Spleen (tissue), 7 donors: ENCODE measurements around the gene CCDC107.
A peak's percentile ranks its signal among the peaks of the same experiment; 100 is the strongest.

Experiments used
- POLR2AphosphoS5 ChIP-seq, 3 donors: sonication (generic); formaldehyde crosslinking; IDR thresholded peaks; one replicate each; pipeline ENCODE4 v1.5.1; 2017; ENCODE audit warnings: antibody characterized with exemption in 3 of 3
- TF ChIP-seq, protein P1 (sequence below), 11 experiments: fragments of 200-600 bp in 7 of 11; fragments of 450-650 bp in 4 of 11; sonication (generic) in 4 of 11; IDR thresholded peaks in 8 of 11; conservative IDR thresholded peaks in 3 of 11; 1 replicate in 7 of 11; 2 replicates in 4 of 11; pipeline versions ENCODE4 v1.4.0 to v1.8.0; 2016 to 2021; ENCODE audit warnings: antibody characterized with exemption in 11 of 11, inconsistent platforms in 4 of 11, mild to moderate bottlenecking in 1 of 11
- donor health status: DM: no; HTN: no; CAD: no; lungs with moderate emphysema.
- donor health status: DM: no; HTN: no; CAD: no.
- donor health status: DM: no; HTN: no; CAD: no.

DNA sequence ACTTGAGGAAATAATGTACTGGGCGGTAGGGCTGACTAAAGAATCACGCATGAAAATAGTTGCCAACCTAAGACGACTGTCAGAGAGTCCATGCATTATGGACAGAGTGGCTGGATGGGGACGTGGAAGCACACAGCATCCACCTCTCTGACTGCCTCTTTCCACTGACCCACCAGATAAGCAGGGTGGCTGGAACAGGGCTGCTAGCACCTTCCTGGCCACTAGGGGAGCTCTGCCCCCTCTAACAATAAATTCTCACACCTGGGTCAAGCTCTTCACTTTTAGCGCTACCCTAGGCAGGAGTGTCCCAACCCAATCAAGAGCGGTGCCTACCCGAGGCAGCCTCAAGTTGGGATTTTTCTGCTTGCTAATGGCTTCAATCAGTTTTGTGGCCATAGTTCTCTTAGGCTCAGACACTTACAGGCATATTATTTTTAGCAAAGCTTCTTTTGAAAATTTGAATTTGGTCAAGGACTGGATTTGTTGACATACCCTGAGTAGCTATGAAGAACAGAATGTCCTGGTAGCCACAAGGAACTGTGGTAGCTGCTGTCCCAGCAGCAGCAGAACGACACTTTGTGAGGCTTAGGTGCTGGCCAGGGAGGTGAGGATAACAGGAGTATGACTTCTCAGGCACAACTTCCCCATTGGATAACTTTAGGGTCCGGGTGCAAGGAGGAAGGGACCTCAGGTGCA is 38.6 kb downstream of the CCDC107 start:
- TF ChIP-seq, protein P1, sequence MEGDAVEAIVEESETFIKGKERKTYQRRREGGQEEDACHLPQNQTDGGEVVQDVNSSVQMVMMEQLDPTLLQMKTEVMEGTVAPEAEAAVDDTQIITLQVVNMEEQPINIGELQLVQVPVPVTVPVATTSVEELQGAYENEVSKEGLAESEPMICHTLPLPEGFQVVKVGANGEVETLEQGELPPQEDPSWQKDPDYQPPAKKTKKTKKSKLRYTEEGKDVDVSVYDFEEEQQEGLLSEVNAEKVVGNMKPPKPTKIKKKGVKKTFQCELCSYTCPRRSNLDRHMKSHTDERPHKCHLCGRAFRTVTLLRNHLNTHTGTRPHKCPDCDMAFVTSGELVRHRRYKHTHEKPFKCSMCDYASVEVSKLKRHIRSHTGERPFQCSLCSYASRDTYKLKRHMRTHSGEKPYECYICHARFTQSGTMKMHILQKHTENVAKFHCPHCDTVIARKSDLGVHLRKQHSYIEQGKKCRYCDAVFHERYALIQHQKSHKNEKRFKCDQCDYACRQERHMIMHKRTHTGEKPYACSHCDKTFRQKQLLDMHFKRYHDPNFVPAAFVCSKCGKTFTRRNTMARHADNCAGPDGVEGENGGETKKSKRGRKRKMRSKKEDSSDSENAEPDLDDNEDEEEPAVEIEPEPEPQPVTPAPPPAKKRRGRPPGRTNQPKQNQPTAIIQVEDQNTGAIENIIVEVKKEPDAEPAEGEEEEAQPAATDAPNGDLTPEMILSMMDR (IDR thresholded peaks at IDR 0.05 in 8 of 11, conservative IDR thresholded peaks at IDR 0.05 in 3 of 11): peak; percentile 63 to 95 (median 90)
- TF ChIP-seq POLR2AphosphoS5 (IDR thresholded peaks at IDR 0.05): peak in 2 of 3 donors; percentile 50 to 78
